SK-N-SH (cell line): ENCODE data around the gene TNFSF15. TPM values are rescaled to one million over a fixed set of nuclear protein-coding genes. Genes with fewer than 3 reads are reported as not detected.

Source experiments
- CTCF ChIA-PET: fragments of 300-600, 350-600 bp; formaldehyde crosslinking; extraction: SDS; loops from one replicate; lab custom pipeline; 2021; lab: Yijun Ruan, JAX
- POLR2A ChIA-PET: fragments of 350-600 bp; sonication (Branson Sonifier 250); formaldehyde crosslinking; extraction: SDS; loops from one replicate; lab custom pipeline; 2020; ENCODE audit warnings: antibody characterized with exemption, inconsistent platforms; lab: Yijun Ruan, JAX
- DNase-seq: peaks from one replicate; pipeline ENCODE4 v3.0.0; 2012
- H2AFZ ChIP-seq: fragments of 200-600 bp; sonication (generic); 2 replicates; pipeline ENCODE4 v1.8.1; 2016; ENCODE audit warnings: antibody characterized with exemption, mild to moderate bottlenecking, low read depth
- H3F3A ChIP-seq: fragments of 200-600 bp; sonication (generic); replicated peaks from 2 replicates; pipeline ENCODE3; 2016; ENCODE audit warnings: antibody characterized with exemption, mild to moderate bottlenecking; ENCODE audit not compliant: insufficient read depth
- H3K27ac ChIP-seq, 2 experiments: fragments of 200-500 bp in 1 of 2; fragments of 200-600 bp in 1 of 2; sonication (Bioruptor generic) in 1 of 2; sonication (generic), shearing (Covaris generic) in 1 of 2; 2 replicates each; pipeline versions ENCODE4 v1.5.1 to v1.6.1; 2014 to 2016; ENCODE audit warnings: low read depth in 2 of 2, inconsistent platforms in 1 of 2, low read length in 1 of 2, mild to moderate bottlenecking in 1 of 2, mixed read lengths in 1 of 2
- H3K27me3 ChIP-seq: fragments of 200-600 bp; sonication (generic), shearing (Covaris generic); 2 replicates; pipeline ENCODE4 v1.6.1; 2016; ENCODE audit warnings: mixed run types; ENCODE audit not compliant: insufficient read depth
- H3K36me3 ChIP-seq, 2 experiments: fragments of 200-500 bp in 1 of 2; fragments of 200-600 bp in 1 of 2; sonication (Bioruptor generic) in 1 of 2; sonication (generic) in 1 of 2; replicated peaks in 1 of 2; 2 replicates each; pipeline versions ENCODE3 to v1.5.1; 2014 to 2016; ENCODE audit warnings: low read length in 1 of 2, mild to moderate bottlenecking in 1 of 2; ENCODE audit not compliant: insufficient read depth in 2 of 2, control insufficient read depth in 1 of 2
- H3K4me1 ChIP-seq, 2 experiments: fragments of 200-500 bp in 1 of 2; fragments of 200-600 bp in 1 of 2; sonication (Bioruptor generic) in 1 of 2; sonication (generic), shearing (Covaris generic) in 1 of 2; 2 replicates each; pipeline versions ENCODE4 v1.5.1 to v1.6.1; 2014 to 2016; ENCODE audit warnings: low read depth in 1 of 2, low read length in 1 of 2, mixed run types in 1 of 2; ENCODE audit not compliant: insufficient read depth in 2 of 2, control insufficient read depth in 1 of 2
- H3K4me2 ChIP-seq: fragments of 200-600 bp; sonication (generic), shearing (Covaris generic); 2 replicates; pipeline ENCODE4 v1.6.1; 2017; ENCODE audit warnings: mixed run types
- H3K4me3 ChIP-seq, 2 experiments: fragments of 200-500 bp in 1 of 2; fragments of 200-600 bp in 1 of 2; sonication (Bioruptor generic) in 1 of 2; sonication (generic), shearing (Covaris generic) in 1 of 2; 2 replicates each; pipeline versions ENCODE4 v1.5.1 to v1.8.1; 2014 to 2016; ENCODE audit warnings: low read depth in 2 of 2, inconsistent platforms in 1 of 2, low read length in 1 of 2, mild to moderate bottlenecking in 1 of 2, mixed read lengths in 1 of 2, moderate library complexity in 1 of 2
- H3K79me2 ChIP-seq: fragments of 200-600 bp; sonication (generic); 2 replicates; pipeline ENCODE4 v1.8.1; 2017; ENCODE audit warnings: mild to moderate bottlenecking; ENCODE audit not compliant: insufficient read depth
- H3K9ac ChIP-seq: fragments of 200-600 bp; sonication (generic); 2 replicates; pipeline ENCODE4 v1.6.1; 2017; ENCODE audit warnings: mixed run types
- H3K9me2 ChIP-seq: fragments of 200-600 bp; sonication (generic); 2 replicates; pipeline ENCODE4 v1.6.1; 2017; ENCODE audit warnings: mixed run types
- H3K9me3 ChIP-seq: fragments of 200-600 bp; sonication (generic); 2 replicates; pipeline ENCODE4 v1.6.1; 2017; ENCODE audit warnings: mixed run types, mild to moderate bottlenecking, moderate library complexity
- H4K20me1 ChIP-seq: fragments of 200-600 bp; sonication (generic); 2 replicates; pipeline ENCODE4 v1.6.1; 2017; ENCODE audit warnings: mild to moderate bottlenecking, mixed run types; ENCODE audit not compliant: insufficient read depth
- CHD2 ChIP-seq: fragments of 150-350 bp; IDR thresholded peaks from 2 replicates; pipeline ENCODE4 v1.6.1; 2018; ENCODE audit warnings: low read length; ENCODE audit not compliant: partially characterized antibody
- ELF1 ChIP-seq: IDR thresholded peaks from 2 replicates; pipeline ENCODE4 v1.4.0; 2012
- EP300 ChIP-seq, 2 experiments: IDR thresholded peaks; 2 replicates each; pipeline versions ENCODE4 v1.4.0 to v1.6.1; 2012; ENCODE audit warnings: borderline replicate concordance in 1 of 2, low read depth in 1 of 2, low read length in 1 of 2
- FOSL2 ChIP-seq: IDR thresholded peaks from 2 replicates; pipeline ENCODE4 v1.4.0; 2012; ENCODE audit warnings: low read depth, mild to moderate bottlenecking, moderate library complexity, borderline replicate concordance
- FOXJ3 ChIP-seq: sonication (generic); formaldehyde crosslinking; IDR thresholded peaks from 2 replicates; pipeline ENCODE4 v1.5.1; 2020; ENCODE audit warnings: mild to moderate bottlenecking, missing genetic modification reagents
- FOXM1 ChIP-seq: IDR thresholded peaks from 2 replicates; pipeline ENCODE4 v1.4.0; 2012; ENCODE audit warnings: low read depth, mild to moderate bottlenecking
- GATA2 ChIP-seq: sonication (generic); formaldehyde crosslinking; IDR thresholded peaks from 2 replicates; pipeline ENCODE4 v1.5.0; 2020; ENCODE audit warnings: mild to moderate bottlenecking, missing genetic modification reagents
- MAX ChIP-seq: IDR thresholded peaks from 2 replicates; pipeline ENCODE4 v1.4.0; 2012; ENCODE audit warnings: low read depth
- MXI1 ChIP-seq: IDR thresholded peaks from 2 replicates; pipeline ENCODE4 v1.6.1; 2012; ENCODE audit warnings: mild to moderate bottlenecking, low read depth, low read length, improper control_type of control experiment
- NFIC ChIP-seq: IDR thresholded peaks from 2 replicates; pipeline ENCODE4 v1.4.0; 2012; ENCODE audit warnings: borderline replicate concordance
- PBX3 ChIP-seq: IDR thresholded peaks from 2 replicates; pipeline ENCODE4; 2012
- RCOR1 ChIP-seq: fragments of 150-350 bp; IDR thresholded peaks from 2 replicates; pipeline ENCODE4 v1.6.1; 2017; ENCODE audit warnings: antibody characterized with exemption, low read length
- RXRA ChIP-seq: IDR thresholded peaks from 2 replicates; pipeline ENCODE4 v1.4.0; 2012; ENCODE audit warnings: low read depth, mild to moderate bottlenecking, borderline replicate concordance
- SMC3 ChIP-seq: IDR thresholded peaks from 2 replicates; pipeline ENCODE4 v1.6.1; 2012; ENCODE audit warnings: low read depth, low read length, improper control_type of control experiment
- TEAD4 ChIP-seq: IDR thresholded peaks from 2 replicates; pipeline ENCODE4 v1.4.0; 2012; ENCODE audit warnings: mild to moderate bottlenecking, borderline replicate concordance; ENCODE audit not compliant: insufficient read depth
- WGBS: methylation state at CpG from one replicate; pipeline ENCODE4 v1.1.6; 2017; ENCODE audit warnings: low lambda C conversion rate; 5-methylcytosine and 5-hydroxymethylcytosine counted together
- polyA plus RNA-seq, 3 experiments: library from polyadenylated mRNA; depleted of rRNA; stranded (reverse); fragments of >200 nt; gene quantifications; 2 replicates each; pipeline ENCODE4 v1.2.3, GENCODE V29; 2012
- TF ChIP-seq, protein P1 (sequence below): IDR thresholded peaks from 2 replicates; pipeline ENCODE4 v1.6.1; 2012; ENCODE audit warnings: mild to moderate bottlenecking, low read depth, low read length, moderate library complexity

TNFSF15 gene
- polyA plus RNA-seq, 1 of the 3 experiments (the other 2 are of a cell fraction), result 0.64 TPM

GRCh38 chr9:114790521-114790920 is 15.3 kb downstream of the TNFSF15 start:
- no peak overlapping the region for H3K4me2 ChIP-seq
- CTCF ChIA-PET, result no interaction called here
- WGBS, result 45% methylated on average over 6 of the region's 6 CpGs
- H3K79me2 ChIP-seq, result no peaks in the 10 kb centered on the region
- H2AFZ ChIP-seq, result no peak overlapping the region
- no peaks in the 10 kb centered on the region for H3K9me3 ChIP-seq
- no peak for DNase-seq
- 0 out of 4 replicates have a peak, but pooled peaks cover 0 to 5% of the 10 kb centered on the region in 2 experiments for H3K4me1 ChIP-seq
- TF ChIP-seq FOXJ3 (CRISPR knock-in tag), result no peak
- H3K36me3 ChIP-seq, result no peaks in the 10 kb centered on the region
- H3F3A ChIP-seq, result no peaks in the 10 kb centered on the region
- H3K9me2 ChIP-seq, result no peaks in the 10 kb centered on the region
- H3K9ac ChIP-seq, result no peak overlapping the region
- H3K27me3 ChIP-seq, result no peaks in the 10 kb centered on the region
- POLR2A ChIA-PET, result no interaction called here
- no peak overlapping the region for H3K27ac ChIP-seq
- no peaks in the 10 kb centered on the region for H4K20me1 ChIP-seq
- H3K4me3 ChIP-seq, result no peak overlapping the region

- no peaks in the 10 kb centered on the region for H3K9me2 ChIP-seq
- no peaks in the 10 kb centered on the region for H3F3A ChIP-seq
- no peak overlapping the region for H3K27ac ChIP-seq
- no peak for DNase-seq
- CTCF ChIA-PET, result no interaction called here
- TF ChIP-seq CHD2, result no peak
- TF ChIP-seq RXRA, result no peak
- TF ChIP-seq RCOR1, result no peak
- TF ChIP-seq EP300 (IDR thresholded peaks at IDR 0.05; ENCODE audit: borderline replicate concordance in 1 of 2, low read depth in 1 of 2, low read length in 1 of 2), result no peak
- TF ChIP-seq PBX3, result no peak
- no peak for TF ChIP-seq FOSL2
- no peak for TF ChIP-seq MAX
- no peak for TF ChIP-seq FOXM1
- no peak for TF ChIP-seq SMC3
- TF ChIP-seq ELF1, result no peak
- TF ChIP-seq FOXJ3 (CRISPR knock-in tag), result no peak
- TF ChIP-seq, protein P1, sequence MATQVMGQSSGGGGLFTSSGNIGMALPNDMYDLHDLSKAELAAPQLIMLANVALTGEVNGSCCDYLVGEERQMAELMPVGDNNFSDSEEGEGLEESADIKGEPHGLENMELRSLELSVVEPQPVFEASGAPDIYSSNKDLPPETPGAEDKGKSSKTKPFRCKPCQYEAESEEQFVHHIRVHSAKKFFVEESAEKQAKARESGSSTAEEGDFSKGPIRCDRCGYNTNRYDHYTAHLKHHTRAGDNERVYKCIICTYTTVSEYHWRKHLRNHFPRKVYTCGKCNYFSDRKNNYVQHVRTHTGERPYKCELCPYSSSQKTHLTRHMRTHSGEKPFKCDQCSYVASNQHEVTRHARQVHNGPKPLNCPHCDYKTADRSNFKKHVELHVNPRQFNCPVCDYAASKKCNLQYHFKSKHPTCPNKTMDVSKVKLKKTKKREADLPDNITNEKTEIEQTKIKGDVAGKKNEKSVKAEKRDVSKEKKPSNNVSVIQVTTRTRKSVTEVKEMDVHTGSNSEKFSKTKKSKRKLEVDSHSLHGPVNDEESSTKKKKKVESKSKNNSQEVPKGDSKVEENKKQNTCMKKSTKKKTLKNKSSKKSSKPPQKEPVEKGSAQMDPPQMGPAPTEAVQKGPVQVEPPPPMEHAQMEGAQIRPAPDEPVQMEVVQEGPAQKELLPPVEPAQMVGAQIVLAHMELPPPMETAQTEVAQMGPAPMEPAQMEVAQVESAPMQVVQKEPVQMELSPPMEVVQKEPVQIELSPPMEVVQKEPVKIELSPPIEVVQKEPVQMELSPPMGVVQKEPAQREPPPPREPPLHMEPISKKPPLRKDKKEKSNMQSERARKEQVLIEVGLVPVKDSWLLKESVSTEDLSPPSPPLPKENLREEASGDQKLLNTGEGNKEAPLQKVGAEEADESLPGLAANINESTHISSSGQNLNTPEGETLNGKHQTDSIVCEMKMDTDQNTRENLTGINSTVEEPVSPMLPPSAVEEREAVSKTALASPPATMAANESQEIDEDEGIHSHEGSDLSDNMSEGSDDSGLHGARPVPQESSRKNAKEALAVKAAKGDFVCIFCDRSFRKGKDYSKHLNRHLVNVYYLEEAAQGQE, result no peak
- no peak for TF ChIP-seq NFIC
- no peak for TF ChIP-seq MXI1
- no peak for TF ChIP-seq TEAD4
- TF ChIP-seq GATA2 (CRISPR knock-in tag), result no peak
- no peaks in the 10 kb centered on the region for H3K27me3 ChIP-seq
- H3K4me2 ChIP-seq, result no peak overlapping the region
- peaks cover 2 to 5% of the 10 kb centered on the region in 2 experiments; a peak in 2 of 4 replicates for H3K4me1 ChIP-seq
- no peaks in the 10 kb centered on the region for H3K36me3 ChIP-seq
- H3K9ac ChIP-seq, result no peak overlapping the region
- no peak overlapping the region for H2AFZ ChIP-seq
- POLR2A ChIA-PET, result no interaction called here
- 57% methylated on average over 3 of the region's 3 CpGs for WGBS
- H4K20me1 ChIP-seq, result no peaks in the 10 kb centered on the region
- H3K79me2 ChIP-seq, result no peaks in the 10 kb centered on the region
- no peak overlapping the region for H3K4me3 ChIP-seq
- no peaks in the 10 kb centered on the region for H3K9me3 ChIP-seq
These were observed 16.8 kb downstream of the TNFSF15 start for GRCh38 chr9:114789006-114789405.
